Subcutaneous adipose tissue (tissue), 4 donors: ENCODE data around the gene GPR35. TPM values are rescaled to one million over a fixed set of nuclear protein-coding genes. Genes with fewer than 3 reads are reported as not detected.

Source experiments
- total RNA-seq, 4 donors: library from RNA; depleted of rRNA; stranded (reverse); fragments of >200 nt; gene quantifications; one replicate each; pipeline ENCODE4 v1.1.0, GENCODE V29; 2016
- TF ChIP-seq, protein P1 (sequence below): fragments of 450-650 bp; IDR thresholded peaks from one replicate; pipeline ENCODE4 v1.5.1; 2016; ENCODE audit warnings: low read depth, mild to moderate bottlenecking, control low read depth, antibody characterized with exemption, moderate library complexity

The GPR35 gene
- total RNA-seq, 4 donors from 2014 or later: 0.44 to 3.9 (median 0.94) TPM; not detected in 1

- TF ChIP-seq, protein P1, sequence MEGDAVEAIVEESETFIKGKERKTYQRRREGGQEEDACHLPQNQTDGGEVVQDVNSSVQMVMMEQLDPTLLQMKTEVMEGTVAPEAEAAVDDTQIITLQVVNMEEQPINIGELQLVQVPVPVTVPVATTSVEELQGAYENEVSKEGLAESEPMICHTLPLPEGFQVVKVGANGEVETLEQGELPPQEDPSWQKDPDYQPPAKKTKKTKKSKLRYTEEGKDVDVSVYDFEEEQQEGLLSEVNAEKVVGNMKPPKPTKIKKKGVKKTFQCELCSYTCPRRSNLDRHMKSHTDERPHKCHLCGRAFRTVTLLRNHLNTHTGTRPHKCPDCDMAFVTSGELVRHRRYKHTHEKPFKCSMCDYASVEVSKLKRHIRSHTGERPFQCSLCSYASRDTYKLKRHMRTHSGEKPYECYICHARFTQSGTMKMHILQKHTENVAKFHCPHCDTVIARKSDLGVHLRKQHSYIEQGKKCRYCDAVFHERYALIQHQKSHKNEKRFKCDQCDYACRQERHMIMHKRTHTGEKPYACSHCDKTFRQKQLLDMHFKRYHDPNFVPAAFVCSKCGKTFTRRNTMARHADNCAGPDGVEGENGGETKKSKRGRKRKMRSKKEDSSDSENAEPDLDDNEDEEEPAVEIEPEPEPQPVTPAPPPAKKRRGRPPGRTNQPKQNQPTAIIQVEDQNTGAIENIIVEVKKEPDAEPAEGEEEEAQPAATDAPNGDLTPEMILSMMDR: no peak
Measured at GRCh38 chr2:240603081-240603835, 22.0 kb upstream of the GPR35 start.

DNA sequence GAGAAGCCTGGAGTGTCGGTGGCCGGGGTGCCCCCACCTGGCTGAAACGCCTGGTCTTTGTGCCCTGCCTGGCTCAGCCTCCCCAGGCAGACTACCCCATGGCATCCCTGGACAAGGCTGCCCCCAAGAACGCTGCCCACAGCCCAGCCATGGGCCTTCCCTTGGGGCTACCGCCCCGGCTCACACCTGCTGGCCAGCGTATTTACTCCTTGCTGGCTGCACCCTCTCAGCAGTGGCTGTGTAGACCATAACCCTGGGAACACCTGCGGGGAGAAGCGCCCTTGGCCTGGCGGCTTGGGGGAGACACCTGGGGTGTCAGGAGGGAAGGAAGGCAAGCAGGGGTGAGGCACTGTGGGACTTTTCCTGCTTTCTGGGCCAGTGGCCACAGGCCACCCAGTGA lies 21.4 kb upstream of the GPR35 start:
- TF ChIP-seq, protein P1: no peak

- TF ChIP-seq, protein P1: no peak
Measured at GRCh38 chr2:240604291-240604938, 20.9 kb upstream of the GPR35 start.

DNA sequence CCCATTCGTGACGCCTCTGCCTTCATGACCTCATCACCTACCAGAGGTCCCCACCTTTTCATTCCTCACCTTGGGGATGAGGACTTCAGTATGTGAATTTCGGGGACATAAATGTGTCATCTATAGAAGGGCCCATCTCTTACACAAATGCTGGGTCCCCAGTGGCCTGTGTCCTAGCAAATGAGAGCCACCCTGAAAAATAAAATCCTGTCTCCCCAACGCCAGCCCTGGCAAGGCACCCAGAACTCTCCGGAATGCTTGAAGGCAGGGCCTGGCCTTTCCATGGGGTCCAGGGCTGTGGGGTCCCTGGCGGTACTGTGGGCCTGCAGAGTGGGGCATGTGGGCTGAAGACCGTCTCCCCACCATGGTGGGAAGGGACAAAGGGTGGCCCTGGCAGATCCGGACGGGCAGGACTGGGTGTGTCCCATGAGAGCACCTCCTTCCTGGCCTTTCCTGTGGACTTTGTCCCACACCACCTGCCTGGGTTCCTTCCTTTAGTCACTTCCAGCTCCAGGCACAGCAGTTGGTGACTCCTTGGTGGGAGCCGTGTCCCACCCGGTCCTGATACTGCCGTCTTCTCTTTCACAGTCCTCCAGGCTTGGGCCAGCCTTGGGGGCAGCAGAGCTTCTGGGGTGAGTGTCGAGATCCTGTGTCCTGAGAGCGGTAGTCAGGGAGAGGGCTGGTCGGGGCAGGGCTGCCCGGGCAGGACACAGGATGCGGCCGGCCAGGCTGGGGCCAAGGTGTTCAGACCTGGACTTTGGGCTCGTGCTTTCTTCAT lies 20.2 kb upstream of the GPR35 start:
- TF ChIP-seq, protein P1: no peak

GRCh38 chr2:240605867-240606743 lies 19.2 kb upstream of the GPR35 start:
- TF ChIP-seq, protein P1: no peak

DNA sequence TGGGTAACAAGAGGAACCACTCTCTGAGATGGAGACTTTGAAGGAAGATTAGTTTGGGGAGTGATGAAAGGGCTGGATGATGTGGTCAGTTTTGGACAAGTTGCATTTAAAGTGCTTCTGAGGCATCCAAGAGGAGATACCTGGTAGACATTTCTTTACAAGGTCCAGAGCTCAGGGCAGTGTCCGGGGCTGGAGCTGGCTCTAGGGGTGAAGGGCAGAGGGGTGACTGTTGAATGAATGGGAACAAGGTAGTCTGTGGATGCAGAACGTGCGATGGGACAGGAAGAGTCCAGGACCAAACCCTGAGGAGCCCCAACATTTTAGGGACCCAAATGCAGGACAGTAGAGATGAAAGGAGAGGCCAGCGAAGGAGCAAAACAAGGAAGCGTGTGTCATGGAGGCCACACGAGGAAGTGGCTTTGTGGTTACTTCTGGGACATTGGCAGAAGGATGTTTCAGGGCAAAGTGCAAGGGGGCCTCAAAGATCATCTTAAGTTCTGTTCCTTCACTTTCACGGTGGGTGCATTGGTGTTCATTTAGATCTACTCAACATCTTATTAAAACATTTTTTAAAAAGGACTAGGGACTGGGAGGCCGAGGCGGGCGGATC lies 13.6 kb upstream of the GPR35 start:
- TF ChIP-seq, protein P1: no peak
